DND-41 (cell line): ENCODE data around the gene MYO16.

ENCODE experiments used
- ATAC-seq: fragments of 200-7000 bp; cut with Tn5 transposase; 3 replicates; pipeline ENCODE4 v1.9.1; 2021; ENCODE audit warnings: low read depth; ENCODE audit not compliant: insufficient read depth
- DNase-seq: peaks from one replicate; pipeline ENCODE4 v3.0.0-alpha.2; 2020
- H2AFZ ChIP-seq: 2 replicates; pipeline ENCODE4 v1.6.0; 2012; ENCODE audit warnings: low read depth, low read length
- H3K27ac ChIP-seq: 2 replicates; pipeline ENCODE4 v1.5.1; 2012; ENCODE audit warnings: low read length, inconsistent platforms
- H3K27me3 ChIP-seq: fragments of 200-600 bp; sonication (generic); 2 replicates; pipeline ENCODE4 v1.6.0; 2012; ENCODE audit warnings: low read length, mild to moderate bottlenecking, inconsistent platforms; ENCODE audit not compliant: insufficient read depth, poor library complexity
- H3K36me3 ChIP-seq: 2 replicates; pipeline ENCODE4 v1.5.1; 2012; ENCODE audit warnings: low read length, inconsistent platforms; ENCODE audit not compliant: insufficient read depth
- H3K4me1 ChIP-seq: 2 replicates; pipeline ENCODE4 v1.5.1; 2012; ENCODE audit warnings: mild to moderate bottlenecking, low read length; ENCODE audit not compliant: insufficient read depth
- H3K4me2 ChIP-seq: 2 replicates; pipeline ENCODE4 v1.6.0; 2012; ENCODE audit warnings: mild to moderate bottlenecking, moderate library complexity, low read length, inconsistent platforms; ENCODE audit not compliant: insufficient read depth
- H3K4me3 ChIP-seq, 2 experiments: fragments of 200-600 bp in 1 of 2; shearing (Covaris generic) in 1 of 2; 2 replicates each; pipeline ENCODE4 v1.5.1; 2012 to 2016; ENCODE audit warnings: inconsistent platforms in 2 of 2, low read length in 2 of 2, mild to moderate bottlenecking in 2 of 2, low read depth in 1 of 2, moderate library complexity in 1 of 2
- H3K79me2 ChIP-seq: 2 replicates; pipeline ENCODE4 v1.6.0; 2012; ENCODE audit warnings: low read length, inconsistent platforms; ENCODE audit not compliant: insufficient read depth
- H3K9ac ChIP-seq: 2 replicates; pipeline ENCODE4 v1.6.0; 2012; ENCODE audit warnings: low read depth, mild to moderate bottlenecking, inconsistent platforms, low read length, moderate library complexity
- H3K9me3 ChIP-seq: 2 replicates; pipeline ENCODE4 v1.5.1; 2012; ENCODE audit warnings: low read length, moderate library complexity, mild to moderate bottlenecking, inconsistent platforms; ENCODE audit not compliant: insufficient read depth, severe bottlenecking
- H4K20me1 ChIP-seq: 2 replicates; pipeline ENCODE4 v1.6.0; 2012; ENCODE audit warnings: low read length; ENCODE audit not compliant: insufficient read depth
- EZH2 ChIP-seq: IDR thresholded peaks from 3 replicates; pipeline ENCODE4 v1.6.1; 2012; ENCODE audit warnings: borderline replicate concordance, low read depth, mild to moderate bottlenecking, moderate library complexity, low read length, inconsistent platforms; ENCODE audit not compliant: severe bottlenecking
- TF ChIP-seq, protein P1 (sequence below): IDR thresholded peaks from 2 replicates; pipeline ENCODE4 v1.5.1; 2012; ENCODE audit warnings: borderline replicate concordance, low read length, moderate library complexity, mild to moderate bottlenecking; ENCODE audit not compliant: poor library complexity, severe bottlenecking; ENCODE audit errors: extremely low read depth

The MYO16 gene

DNA sequence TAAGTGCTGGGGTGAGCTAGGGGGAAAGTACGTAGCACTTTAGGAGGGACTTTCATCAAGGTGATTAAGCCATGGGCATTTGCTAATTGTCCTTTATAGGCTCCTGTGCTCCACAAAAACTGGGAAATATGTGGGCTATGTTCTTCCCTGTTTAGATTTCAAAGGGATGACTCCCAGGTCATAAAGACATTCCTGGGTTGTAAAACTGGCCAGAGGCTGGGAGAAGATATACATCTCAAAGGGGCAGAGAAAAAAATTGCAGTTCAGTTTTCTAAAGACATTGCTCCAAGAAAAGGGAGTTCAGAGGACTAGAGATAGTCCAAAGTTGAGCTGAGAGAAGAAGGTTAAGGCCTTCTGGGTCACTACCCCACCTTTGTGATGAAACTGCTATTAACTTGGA lies 204.8 kb downstream of the MYO16 start:
- H3K79me2 ChIP-seq = no peaks in the 10 kb centered on the region
- H2AFZ ChIP-seq = no peak overlapping the region
- no peak for TF ChIP-seq EZH2
- TF ChIP-seq, protein P1, sequence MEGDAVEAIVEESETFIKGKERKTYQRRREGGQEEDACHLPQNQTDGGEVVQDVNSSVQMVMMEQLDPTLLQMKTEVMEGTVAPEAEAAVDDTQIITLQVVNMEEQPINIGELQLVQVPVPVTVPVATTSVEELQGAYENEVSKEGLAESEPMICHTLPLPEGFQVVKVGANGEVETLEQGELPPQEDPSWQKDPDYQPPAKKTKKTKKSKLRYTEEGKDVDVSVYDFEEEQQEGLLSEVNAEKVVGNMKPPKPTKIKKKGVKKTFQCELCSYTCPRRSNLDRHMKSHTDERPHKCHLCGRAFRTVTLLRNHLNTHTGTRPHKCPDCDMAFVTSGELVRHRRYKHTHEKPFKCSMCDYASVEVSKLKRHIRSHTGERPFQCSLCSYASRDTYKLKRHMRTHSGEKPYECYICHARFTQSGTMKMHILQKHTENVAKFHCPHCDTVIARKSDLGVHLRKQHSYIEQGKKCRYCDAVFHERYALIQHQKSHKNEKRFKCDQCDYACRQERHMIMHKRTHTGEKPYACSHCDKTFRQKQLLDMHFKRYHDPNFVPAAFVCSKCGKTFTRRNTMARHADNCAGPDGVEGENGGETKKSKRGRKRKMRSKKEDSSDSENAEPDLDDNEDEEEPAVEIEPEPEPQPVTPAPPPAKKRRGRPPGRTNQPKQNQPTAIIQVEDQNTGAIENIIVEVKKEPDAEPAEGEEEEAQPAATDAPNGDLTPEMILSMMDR = no peak
- ATAC-seq = no peak
- H3K9ac ChIP-seq = no peak overlapping the region
- H3K27me3 ChIP-seq = no peaks in the 10 kb centered on the region
- no peak for DNase-seq
- H3K9me3 ChIP-seq = no peaks in the 10 kb centered on the region
- H4K20me1 ChIP-seq = no peaks in the 10 kb centered on the region
- H3K27ac ChIP-seq = no peak overlapping the region
- no peaks in the 10 kb centered on the region for H3K4me1 ChIP-seq
- H3K4me2 ChIP-seq = no peak overlapping the region
- H3K4me3 ChIP-seq = no peak overlapping the region
- no peaks in the 10 kb centered on the region for H3K36me3 ChIP-seq

DNA sequence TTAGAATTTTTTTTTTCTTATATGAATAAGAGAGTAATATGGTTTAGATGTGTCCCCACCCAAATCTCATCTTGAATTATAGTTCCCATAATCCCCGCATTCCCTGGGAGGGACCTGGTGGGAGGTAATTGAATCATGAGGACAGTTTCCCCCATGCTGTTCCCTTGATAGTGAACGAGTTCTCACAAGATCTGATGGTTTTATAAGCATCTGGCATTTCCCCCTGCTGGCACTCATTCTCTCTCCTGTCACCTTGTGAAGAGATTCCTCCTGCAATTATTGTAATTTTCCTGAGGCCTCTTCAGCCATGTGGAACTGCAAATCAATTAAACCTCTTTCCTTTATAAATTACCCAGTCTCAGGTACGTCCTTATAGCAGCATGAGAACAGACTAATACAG lies 205.7 kb downstream of the MYO16 start:
- H4K20me1 ChIP-seq = no peaks in the 10 kb centered on the region
- H2AFZ ChIP-seq = no peak overlapping the region
- H3K9ac ChIP-seq = no peak overlapping the region
- DNase-seq = no peak
- TF ChIP-seq EZH2 = no peak
- TF ChIP-seq, protein P1 = no peak
- H3K27me3 ChIP-seq = peaks cover 4% of the 10 kb centered on the region
- H3K36me3 ChIP-seq = no peaks in the 10 kb centered on the region
- no peaks in the 10 kb centered on the region for H3K4me1 ChIP-seq
- H3K27ac ChIP-seq = no peak overlapping the region
- no peak overlapping the region for H3K4me2 ChIP-seq
- no peak overlapping the region for H3K4me3 ChIP-seq
- no peaks in the 10 kb centered on the region for H3K9me3 ChIP-seq
- H3K79me2 ChIP-seq = no peaks in the 10 kb centered on the region
- ATAC-seq = no peak

DNA sequence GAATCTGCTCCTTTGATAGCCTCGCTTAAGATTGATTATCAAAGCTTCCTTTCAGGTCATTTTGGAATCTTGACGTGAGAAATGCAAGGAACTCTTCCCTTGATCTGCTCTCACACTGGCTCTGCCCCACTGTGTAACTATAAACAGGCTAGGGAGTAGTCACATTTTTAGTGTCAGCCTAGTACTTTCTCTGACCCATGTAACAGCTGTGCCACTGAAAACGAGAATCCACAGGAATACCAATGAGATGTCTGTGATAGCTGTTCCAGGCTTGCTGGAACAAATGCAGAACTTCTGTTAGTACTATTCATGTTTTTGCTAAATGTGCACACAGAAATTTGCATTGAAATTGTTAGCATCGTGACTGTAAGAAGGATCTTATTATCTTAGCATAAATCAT lies 221.3 kb downstream of the MYO16 start:
- no peak for DNase-seq
- Histone ChIP-seq H2AFZ (no peak overlapping the region), H3K27ac (no peak overlapping the region), H3K4me1 (no peaks in the 10 kb centered on the region), H3K9ac (no peak overlapping the region), H3K4me3 (no peak overlapping the region), H3K79me2 (no peaks in the 10 kb centered on the region), H4K20me1 (no peaks in the 10 kb centered on the region), H3K4me2 (no peak overlapping the region), H3K9me3 (no peaks in the 10 kb centered on the region), H3K36me3 (no peaks in the 10 kb centered on the region), H3K27me3 (peaks cover 35% of the 10 kb centered on the region)
- no peak for ATAC-seq
- TF ChIP-seq, protein P1 = no peak
- TF ChIP-seq EZH2 = no peak

DNA sequence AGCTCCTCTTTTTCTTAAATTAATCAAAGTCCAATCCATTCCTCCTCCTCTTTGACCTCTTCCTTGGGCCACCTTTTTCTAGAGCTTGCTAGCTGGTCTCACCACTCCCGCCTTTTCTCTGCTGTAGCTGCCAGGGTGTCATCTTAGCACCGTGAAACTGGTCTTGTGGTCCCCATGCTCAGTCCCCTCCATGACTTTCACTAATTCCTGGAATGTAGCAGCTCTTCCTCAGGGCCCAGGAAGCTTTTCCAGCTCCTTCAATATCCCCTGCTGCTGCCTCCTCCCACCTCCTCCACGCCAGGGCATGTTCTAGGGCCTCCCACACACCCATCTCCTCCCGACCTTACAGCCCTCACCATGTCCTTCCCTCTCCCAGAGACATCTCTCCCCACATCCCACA lies 222.2 kb downstream of the MYO16 start:
- Histone ChIP-seq H3K9me3 (no peaks in the 10 kb centered on the region), H4K20me1 (no peaks in the 10 kb centered on the region), H3K27me3 (peaks cover 38% of the 10 kb centered on the region), H3K4me1 (no peaks in the 10 kb centered on the region), H3K4me3 (no peak overlapping the region), H3K27ac (no peak overlapping the region), H3K9ac (no peak overlapping the region), H3K36me3 (no peaks in the 10 kb centered on the region), H3K79me2 (no peaks in the 10 kb centered on the region), H2AFZ (no peak overlapping the region), H3K4me2 (no peak overlapping the region)
- TF ChIP-seq, protein P1 = no peak
- no peak for TF ChIP-seq EZH2
- ATAC-seq = no peak
- no peak for DNase-seq
